Measurements from ENCODE around the gene PABPN1.

PABPN1 gene

DNA sequence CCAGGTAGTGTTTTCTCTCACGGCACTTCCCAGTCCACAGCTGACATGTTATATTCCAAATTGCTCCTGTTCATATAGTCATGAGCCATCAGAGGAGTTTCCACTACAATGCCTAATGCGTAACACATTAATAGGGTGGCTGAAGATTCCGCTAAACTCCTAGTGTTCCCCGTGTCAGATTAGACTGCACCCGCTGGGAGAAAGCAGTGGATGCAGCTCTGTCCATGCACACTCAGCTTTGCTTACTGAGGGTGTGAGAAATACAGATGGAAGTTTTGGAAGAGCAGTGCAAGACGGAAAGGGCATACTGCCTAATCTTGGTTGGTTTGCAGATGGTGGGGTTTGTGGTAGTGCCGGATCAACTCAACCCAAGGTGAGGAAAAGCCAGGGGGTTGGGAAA is 24.2 kb upstream of the PABPN1 start:
- DNase-seq = no peak
- no peak for TF ChIP-seq POLR2A (IDR thresholded peaks at IDR 0.05; ENCODE audit: low read length)
- no peak for TF ChIP-seq GATA1 (IDR thresholded peaks at IDR 0.05; ENCODE audit: low read depth, low read length)

DNA sequence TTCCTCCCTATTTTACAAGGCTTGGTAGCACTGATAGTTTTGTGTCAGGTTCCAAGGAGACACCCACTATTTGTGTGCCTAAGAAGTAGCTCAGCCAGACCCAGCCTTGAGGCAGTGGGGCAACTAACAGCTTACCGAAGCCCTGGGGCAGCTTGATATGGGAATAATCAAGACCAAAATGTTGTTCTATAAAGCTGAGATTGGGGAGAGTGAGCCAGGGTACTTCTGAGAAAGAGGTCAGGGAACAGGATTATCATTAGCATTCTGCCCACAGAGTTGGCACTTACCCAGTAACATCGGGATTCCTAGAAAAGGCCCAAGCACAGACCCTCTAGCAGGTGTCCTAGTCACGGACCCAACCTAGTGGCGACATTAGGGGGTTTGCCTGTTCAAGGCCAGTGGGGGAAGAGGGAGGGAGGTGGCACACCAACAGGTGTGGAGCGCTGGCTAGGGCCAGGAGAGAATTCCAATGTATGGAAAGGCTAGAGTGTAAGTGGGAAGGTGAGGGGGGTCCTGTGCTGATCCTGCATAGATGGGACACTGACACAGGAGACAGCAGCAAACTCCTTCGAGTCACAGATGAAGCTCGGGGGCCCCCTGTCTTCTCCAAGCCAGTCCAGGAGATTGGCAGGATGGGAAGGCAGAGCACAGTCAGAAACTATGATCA is 23.5 kb upstream of the PABPN1 start:
- TF ChIP-seq POLR2A (IDR thresholded peaks at IDR 0.05; ENCODE audit: low read length) (no peak), GATA1 (IDR thresholded peaks at IDR 0.05; ENCODE audit: low read depth, low read length) (no peak)
- no peak for DNase-seq

DNA sequence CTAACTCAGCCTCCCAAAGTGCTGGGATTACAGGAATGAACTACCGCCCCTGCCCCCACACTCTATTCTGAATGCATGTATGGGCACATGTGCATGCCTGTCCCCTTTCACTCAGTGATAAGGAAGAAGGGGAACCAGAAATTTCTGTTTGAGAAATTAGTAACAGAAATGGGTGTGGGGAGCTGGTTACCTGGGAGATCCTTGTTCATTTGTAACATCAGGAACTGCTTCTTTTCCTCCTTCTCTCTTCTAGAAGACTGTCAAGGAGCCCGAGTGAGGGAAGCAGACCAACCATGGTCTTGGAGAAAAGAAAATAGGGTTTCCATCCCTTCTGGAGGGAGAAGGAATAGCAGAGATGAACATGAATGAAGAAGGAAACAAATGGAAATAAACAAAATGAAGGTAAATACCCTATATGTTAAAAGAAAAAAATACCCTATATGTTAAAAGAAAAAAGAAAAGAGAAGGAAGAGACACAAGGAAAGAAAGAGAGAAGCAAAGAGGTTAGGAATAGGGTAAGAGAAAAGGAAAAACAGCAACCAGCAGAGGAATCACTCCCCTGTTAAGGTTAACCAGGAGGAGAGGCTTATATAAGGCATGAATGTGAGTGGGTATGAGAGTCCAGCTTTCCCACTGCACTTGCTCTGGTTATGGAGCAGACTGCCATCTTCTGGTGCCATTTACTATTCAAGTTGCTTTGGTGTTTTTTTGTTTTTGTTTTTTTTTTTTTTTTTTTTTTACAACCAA is 21.9 kb upstream of the PABPN1 start:
- DNase-seq = peak; percentile 65 to 70
- TF ChIP-seq GATA1 (IDR thresholded peaks at IDR 0.05; ENCODE audit: low read depth, low read length) = no peak
- no peak for TF ChIP-seq POLR2A (IDR thresholded peaks at IDR 0.05; ENCODE audit: low read length)

DNA sequence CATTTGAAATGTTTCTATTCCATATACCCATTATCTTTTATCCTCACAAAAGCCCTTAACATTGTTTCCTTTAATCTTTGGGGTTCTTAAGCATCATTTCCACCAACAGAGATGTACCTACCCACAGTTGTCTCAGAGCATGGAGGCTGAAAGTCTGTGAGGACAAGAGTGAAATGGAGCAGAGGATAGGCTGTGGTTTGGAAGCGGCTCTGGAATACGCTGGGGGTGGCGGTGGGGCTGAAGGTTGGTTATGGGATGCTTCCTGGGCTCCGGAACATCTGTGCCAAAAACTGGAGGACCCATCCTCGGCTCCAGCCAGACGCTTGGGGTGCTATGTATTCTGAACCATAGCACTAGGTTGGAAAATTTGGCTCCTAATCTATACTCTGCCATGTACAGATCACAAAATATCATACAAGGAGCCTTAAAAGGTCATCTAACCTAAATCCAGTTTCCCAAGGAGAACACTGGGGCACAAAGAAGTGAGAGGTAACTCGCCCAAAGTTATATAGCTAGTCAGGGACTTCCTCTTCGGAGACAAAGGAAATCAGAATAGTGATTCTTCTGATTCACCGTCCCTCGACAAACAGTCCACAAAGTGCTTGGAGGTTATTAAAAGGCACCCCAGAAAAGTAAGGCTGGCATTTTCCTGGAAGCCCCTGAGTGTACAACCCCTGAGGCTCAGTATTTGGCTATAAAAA is 21.1 kb upstream of the PABPN1 start:
- no peak for DNase-seq
- no peak for TF ChIP-seq POLR2A (IDR thresholded peaks at IDR 0.05; ENCODE audit: low read length)
- no peak for TF ChIP-seq GATA1 (IDR thresholded peaks at IDR 0.05; ENCODE audit: low read depth, low read length)

DNA sequence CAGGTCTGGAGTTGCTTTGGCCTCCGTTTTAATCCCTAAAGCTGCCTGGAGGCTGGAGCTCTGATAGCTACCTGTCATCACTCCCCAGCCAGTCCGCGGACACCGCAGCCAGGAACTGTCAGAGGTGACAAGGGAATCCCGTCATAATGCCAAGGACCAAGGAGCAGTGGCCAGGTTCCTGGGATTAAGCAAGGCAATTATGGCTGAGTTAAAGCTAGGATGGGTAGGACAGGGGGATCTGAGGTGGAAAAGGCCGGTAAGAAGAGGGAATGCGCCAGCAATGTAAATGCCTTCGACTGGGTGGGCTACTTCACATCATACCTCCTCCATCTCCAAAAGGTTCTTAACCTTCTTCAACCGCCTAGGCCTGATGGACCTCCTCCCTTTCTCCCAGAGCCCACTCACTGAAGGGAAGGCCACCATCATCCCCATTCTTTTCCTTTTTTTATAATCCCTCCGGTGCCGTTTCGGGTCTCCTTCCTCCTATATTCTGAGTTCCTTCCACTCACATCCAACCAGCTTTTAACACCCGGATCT is 20.5 kb upstream of the PABPN1 start:
- TF ChIP-seq POLR2A (IDR thresholded peaks at IDR 0.05; ENCODE audit: low read length) (no peak), GATA1 (IDR thresholded peaks at IDR 0.05; ENCODE audit: low read depth, low read length) (no peak)
- peak; percentile 41 to 65 for DNase-seq

DNA sequence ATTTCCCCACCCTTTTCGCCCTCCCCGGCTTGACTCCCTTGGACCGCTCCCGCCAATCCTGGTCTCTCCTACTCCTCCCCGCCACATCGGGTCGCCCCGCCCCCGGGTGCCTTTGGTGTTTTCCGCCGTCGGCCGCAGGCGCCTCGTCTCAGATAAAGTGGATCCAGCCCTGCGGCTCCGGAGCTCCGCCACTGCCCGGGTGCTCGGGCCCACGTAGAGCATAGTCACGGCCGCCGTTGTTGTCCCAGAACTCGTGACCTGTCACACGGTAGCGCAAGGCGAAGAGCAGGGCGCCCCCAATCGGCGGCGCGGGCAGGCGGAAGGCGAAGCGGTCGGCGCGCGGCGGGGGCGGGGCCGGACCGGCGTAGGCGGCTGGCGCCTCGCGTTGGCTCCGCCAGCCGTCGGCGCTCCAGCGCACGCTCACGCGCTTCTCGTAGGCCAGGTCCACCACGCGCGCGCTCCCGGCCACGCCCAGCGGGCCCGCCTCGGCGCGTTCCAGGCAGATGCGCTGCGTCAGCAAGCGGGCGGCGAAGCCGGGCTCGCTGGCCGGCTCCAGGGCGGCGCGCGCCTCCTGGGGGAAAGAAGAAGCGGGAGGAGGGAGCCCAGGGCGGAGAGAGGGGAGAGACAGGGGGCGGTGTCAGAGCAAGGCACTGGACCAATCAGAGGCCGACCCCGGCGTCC is 19.8 kb upstream of the PABPN1 start:
- peak; percentile 98 to 100 for DNase-seq
- no peak for TF ChIP-seq GATA1 (IDR thresholded peaks at IDR 0.05; ENCODE audit: low read depth, low read length)
- no peak for TF ChIP-seq POLR2A (IDR thresholded peaks at IDR 0.05; ENCODE audit: low read length)

DNA sequence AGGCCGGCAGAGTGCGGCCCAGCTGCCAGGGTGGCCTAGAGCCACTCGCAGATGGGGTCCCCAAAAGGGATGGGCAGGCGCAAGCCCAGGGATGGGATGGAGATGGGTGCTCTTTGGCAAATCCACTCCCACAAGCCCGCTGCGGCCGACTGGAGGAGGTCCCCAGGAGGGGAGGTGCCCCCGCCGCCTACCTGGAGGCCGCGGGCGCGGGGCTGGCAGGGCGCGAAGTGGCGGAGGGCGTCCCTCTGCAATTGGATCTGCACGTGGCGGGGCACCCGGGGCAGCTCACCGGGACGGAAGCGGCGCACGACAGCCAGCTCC is 19.3 kb upstream of the PABPN1 start:
- DNase-seq = no peak
- TF ChIP-seq POLR2A (IDR thresholded peaks at IDR 0.05; ENCODE audit: low read length) (peak; percentile 89), GATA1 (IDR thresholded peaks at IDR 0.05; ENCODE audit: low read depth, low read length) (no peak)

DNA sequence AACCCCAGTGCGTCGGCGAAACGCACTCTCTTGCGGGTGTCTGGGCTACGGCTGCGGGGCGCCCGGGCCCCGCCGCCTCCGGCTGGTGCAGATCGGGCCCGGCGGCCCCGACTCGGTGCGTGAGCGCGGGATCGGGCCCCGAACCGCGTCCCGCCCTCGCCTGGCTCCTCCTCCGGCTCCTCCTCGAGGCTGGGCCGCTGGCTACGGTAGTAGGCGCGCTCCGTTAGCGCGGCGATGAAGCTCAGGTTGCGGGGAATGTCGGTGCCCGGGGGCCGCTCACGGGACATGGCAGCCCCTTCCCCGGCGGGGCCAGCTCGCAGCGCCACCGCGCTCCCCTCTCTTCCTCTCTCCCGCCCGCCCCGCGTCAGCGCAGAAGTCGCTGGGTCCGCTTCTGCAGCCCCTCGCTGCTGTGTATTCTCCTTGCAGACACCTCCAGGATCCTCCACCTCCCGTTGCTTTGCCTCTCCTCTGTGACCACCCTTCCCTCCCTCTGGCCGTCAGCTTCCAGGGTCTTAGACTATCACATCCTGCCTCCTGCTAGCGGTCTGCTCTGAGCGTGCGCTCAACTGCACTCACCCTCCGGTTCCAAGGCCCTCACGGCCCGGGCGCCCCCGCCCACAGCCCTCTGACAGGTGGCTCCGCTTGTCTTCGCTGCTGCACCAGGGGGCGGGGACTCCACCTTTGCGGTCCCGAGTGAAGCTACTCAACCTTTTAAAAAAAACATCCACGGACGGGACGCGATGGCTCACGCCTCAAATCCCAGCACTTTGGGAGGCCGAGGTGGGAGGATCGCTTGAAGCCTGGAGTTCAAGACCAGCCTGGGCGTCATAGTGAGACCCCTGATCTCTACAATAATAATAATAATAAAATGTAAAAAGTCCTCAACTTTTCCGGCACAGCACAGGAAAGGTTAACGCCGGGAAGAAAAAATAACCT is 18.7 kb upstream of the PABPN1 start, which contains the start of gene PPP1R3E:
Gene PPP1R3E, minus strand, starts transcription at position 570 of the 936 bp plus-strand sequence. Its CDS starts 283 bp downstream, at position 287.
- TF ChIP-seq GATA1 (IDR thresholded peaks at IDR 0.05; ENCODE audit: low read depth, low read length) = no peak
- peak; percentile 32 for TF ChIP-seq POLR2A (IDR thresholded peaks at IDR 0.05; ENCODE audit: low read length)
- peak; percentile 82 to 87 for DNase-seq

DNA sequence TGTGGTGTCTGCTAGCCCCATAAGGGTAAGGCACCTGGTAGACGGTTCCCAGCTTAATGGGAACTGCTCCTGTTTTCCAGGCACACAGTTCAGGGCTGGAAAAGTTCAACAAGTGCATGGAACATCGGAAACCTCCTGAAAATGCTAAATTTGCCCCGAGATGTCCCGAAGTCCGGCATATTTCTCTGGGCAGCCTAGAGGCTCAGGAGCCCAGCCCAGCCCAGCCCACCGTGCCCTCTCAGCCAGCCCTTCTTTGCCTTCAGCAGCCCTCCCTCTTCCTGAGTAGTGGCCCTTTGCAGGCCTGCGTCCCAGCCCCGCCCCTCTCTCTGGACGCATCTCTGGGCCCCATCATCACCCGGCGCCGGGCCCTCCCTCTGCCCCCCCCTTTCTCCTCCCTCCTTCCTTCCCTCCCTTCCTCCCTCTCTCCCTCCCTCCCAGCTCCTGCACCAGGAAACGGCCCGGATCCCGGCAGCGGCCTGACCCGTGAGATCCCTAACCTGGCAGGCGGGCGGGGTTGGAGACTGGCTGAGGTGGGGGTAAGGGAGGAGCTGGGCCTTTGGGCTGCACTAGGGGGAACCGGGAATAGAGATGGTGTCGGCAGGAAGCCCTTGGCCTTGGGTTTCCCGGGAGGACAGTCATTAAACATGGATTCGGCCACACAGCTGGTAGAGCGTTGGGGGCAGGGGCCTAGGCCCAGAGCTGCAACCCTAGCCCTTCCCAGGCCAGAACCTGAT is 14.7 kb upstream of the PABPN1 start, which contains the start of gene BCL2L2:
Gene BCL2L2, plus strand, starts transcription at position 422 of the 734 bp plus-strand sequence. CDS start 935 bp downstream, outside the sequence.
- DNase-seq = peak; percentile 86 to 89
- peak; percentile 81 for TF ChIP-seq POLR2A (IDR thresholded peaks at IDR 0.05; ENCODE audit: low read length)
- TF ChIP-seq GATA1 (IDR thresholded peaks at IDR 0.05; ENCODE audit: low read depth, low read length) = no peak

DNA sequence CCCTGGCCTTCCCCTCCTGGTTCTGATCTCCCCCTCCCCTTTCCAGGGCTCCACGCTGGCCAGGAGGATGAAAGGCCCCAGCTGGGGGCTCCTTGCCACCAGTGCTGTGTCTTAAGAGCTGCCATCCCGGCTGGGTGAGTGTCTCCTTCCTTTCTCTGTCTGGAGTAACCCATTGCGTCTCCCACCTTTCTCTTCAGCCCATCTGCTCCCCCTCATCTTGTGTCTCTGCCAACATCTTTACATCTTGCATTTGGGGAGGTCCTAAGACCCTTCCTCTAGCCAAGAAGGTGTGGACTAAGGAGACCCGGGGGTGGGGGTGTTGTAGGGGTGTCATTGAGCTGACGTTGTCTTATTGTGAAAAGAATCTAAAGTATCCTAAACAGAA is 14.1 kb upstream of the PABPN1 start:
- no peak for TF ChIP-seq GATA1 (IDR thresholded peaks at IDR 0.05; ENCODE audit: low read depth, low read length)
- no peak for TF ChIP-seq POLR2A (IDR thresholded peaks at IDR 0.05; ENCODE audit: low read length)
- DNase-seq = peak in 1 of 2 experiments; percentile 45

DNA sequence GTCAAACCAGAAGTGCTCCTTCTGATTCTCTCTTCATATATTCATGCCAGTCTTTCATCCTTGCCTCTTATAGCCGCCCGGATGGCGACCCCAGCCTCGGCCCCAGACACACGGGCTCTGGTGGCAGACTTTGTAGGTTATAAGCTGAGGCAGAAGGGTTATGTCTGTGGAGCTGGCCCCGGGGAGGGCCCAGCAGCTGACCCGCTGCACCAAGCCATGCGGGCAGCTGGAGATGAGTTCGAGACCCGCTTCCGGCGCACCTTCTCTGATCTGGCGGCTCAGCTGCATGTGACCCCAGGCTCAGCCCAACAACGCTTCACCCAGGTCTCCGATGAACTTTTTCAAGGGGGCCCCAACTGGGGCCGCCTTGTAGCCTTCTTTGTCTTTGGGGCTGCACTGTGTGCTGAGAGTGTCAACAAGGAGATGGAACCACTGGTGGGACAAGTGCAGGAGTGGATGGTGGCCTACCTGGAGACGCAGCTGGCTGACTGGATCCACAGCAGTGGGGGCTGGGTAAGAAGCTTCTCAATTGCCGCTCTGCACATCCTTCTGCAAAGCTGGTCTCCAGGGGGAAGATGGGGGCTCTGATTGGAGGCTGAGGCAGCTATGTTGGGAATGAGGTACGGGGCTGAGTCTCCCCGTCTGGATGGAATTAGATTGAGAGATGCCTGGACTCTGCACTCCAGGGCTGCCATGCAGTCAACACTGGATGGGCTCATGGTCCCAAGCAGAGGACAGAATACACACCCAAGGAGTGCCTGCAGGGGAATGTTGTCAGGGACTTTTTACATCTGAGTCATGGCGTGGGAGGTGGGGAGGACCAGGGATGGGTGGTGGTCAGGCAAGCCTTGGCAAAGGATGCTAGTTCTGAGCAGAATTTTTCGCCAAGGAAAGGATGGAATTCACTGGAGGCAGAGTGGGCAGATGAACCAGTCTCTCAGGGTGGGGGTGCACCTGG is 13.3 kb upstream of the PABPN1 start:
- DNase-seq = no peak
- TF ChIP-seq GATA1 (IDR thresholded peaks at IDR 0.05; ENCODE audit: low read depth, low read length) = no peak
